ENCODE data around the gene IL18R1.

IL18R1 gene

GRCh38 chr2:102346381-102347130, 9.0 kb upstream of the IL18R1 start:
- DNase-seq: no peak

- no peak for DNase-seq
These were observed 5.3 kb upstream of the IL18R1 start for GRCh38 chr2:102350137-102350793.

DNA sequence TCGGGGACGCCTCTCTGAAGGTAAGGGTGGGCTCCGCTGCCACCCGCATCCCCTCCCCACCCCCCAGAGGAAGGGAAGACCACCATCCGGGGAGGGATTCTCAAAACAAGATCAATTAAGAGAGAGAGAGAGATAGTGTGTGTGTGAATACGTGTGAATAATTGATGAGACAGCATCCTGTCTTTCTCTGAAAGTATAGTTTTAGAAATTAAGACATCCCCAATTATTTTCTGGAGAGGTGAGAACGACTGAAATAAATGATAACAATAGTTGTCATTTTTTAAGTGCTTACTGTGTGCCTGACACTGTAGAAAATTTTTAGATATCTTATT, 751 bp downstream of the IL18R1 start:
- no peak for DNase-seq

DNA sequence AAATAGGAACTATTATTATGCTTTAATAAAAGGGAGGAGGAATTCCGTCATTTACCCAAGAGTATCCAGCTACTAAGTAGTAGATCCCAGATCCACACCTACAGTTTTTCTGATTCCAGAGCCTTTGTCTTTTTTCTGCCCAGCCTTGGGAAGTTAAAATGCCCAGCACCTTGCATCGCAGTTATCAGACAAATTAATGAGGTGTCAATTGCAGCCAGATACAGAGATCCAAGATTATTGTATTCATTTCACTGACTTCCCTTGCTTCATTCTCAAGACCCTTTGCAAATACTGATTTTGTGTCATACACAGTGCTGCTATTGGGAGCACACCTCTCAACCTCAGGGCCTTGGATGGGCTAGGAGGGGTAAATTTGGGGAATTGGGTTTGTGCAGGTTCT, 1.1 kb downstream of the IL18R1 start:
- no peak for DNase-seq

DNA sequence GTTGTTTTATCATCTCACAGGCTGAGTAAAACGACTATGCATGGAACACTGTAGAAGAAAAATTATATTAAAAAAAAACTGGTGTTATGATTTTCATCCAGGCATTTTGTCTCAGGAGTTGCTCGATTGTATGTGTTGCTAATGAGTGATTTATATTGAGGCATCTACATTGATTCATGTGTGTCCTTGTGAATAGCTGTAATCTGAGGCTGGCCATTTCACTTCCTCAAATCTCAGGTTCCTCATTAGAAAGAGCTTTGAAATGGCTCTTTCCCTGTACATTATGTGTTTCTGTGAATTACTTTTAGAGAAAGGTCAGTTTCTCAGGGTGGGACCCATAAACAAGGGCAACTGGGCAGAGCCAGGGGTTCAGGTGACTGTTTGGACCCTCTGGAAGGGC, 2.3 kb downstream of the IL18R1 start:
- DNase-seq: no peak

DNA sequence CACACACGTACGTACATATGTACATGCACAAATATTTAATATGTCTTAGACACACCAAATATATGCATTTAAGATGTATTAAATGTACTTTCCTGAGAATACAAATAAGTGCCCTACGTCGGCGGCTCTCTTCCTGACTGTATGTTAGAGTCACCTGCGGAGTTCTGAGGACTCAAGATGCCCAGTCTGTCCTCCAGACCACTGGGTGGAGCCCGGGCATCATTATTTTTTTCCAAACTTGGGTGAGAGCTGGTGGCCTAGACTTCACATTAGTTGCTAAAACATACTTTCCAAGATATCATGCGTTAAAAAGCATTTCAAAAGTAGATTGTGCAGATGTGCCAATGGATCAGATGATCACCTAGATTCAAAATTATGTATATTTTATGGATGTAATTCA, 2.9 kb downstream of the IL18R1 start:
- no peak for DNase-seq

DNA sequence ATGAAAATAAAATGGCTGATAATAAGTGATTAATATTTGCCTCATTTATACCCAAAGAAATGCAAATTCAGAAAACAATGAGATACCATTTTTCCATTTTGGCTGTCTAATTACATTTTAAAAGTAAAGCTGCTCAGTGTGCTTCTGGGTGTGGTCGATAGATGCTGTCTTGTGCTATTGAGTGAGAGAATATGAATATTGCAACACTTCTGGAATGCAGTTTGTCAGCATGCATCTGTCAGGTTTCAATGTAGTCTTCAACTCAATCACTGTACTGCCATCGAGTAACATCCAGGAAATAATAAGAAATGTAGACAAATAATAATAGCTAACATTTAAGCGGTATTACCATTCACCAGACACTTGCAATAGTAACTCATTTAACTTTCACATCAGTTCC, 3.9 kb downstream of the IL18R1 start:
- DNase-seq: no peak

GRCh38 chr2:102361632-102362241, 6.1 kb downstream of the IL18R1 start:
- no peak for DNase-seq

GRCh38 chr2:102365763-102366162, 10.2 kb downstream of the IL18R1 start:
- no peak for DNase-seq

DNA sequence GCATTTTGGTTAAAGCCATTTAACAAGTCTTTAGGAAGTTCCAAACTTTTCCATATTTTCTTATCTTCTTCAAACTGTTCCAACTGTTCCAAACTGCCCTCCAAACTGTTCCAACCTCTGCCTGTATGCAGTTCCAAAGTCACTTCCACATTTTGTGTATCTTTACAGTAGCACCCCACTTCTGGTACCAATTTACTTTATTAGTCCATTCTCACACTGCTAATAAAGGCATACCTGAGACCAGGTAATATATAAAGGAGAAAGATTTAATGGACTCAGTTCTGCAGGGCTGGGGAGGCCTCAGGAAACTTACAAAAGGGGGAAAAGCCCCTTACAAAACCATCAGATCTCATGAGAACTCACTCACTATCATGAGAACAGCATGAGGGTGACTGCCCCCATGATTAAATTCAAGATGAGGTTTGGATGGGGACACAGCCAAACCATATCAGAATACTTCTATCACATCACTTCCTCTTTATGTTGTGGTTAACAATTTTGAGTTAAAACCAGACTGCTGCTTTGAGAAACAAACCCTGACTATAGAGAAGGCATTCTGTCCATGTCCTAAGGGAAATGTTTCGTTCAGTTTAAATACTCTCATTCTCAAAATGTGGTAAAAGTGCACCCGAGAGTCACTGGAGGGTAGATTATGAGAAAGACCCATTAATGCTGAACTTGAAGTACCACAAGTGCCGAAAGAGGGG, 11.0 kb downstream of the IL18R1 start:
- DNase-seq: no peak

GRCh38 chr2:102367331-102367971, 11.9 kb downstream of the IL18R1 start:
- no peak for DNase-seq

DNA sequence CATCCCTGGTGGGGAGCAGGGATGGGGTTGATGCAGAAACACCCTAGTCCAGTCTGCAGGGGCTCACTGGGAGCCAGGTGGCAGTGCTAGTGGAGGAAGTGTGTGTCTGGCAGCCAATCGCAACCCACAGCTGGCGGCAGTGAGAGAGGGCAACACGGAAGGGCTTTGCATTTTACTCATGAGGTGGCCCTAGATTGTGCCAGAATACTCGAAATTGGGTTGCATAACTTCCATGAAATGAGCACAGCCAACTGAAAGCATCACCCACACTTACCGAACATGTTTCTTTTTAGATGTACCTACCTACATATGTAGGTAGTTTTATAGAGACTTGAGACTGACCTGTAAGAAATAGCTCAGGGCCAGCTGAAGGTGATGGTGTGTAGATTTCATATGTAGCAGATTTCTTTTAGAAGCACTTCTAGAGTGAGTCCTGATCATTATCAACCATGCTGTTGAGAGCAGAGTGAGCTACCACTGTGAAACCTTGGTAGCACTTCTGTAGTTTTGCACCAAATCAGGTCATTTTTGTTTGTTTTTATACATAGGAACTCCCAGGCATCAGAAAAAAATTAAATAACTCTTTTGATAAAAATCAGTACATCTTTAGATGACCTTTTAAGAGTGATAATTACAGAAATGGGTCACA, 13.0 kb downstream of the IL18R1 start:
- DNase-seq: no peak

GRCh38 chr2:102369866-102370265, 14.3 kb downstream of the IL18R1 start:
- no peak for DNase-seq

DNA sequence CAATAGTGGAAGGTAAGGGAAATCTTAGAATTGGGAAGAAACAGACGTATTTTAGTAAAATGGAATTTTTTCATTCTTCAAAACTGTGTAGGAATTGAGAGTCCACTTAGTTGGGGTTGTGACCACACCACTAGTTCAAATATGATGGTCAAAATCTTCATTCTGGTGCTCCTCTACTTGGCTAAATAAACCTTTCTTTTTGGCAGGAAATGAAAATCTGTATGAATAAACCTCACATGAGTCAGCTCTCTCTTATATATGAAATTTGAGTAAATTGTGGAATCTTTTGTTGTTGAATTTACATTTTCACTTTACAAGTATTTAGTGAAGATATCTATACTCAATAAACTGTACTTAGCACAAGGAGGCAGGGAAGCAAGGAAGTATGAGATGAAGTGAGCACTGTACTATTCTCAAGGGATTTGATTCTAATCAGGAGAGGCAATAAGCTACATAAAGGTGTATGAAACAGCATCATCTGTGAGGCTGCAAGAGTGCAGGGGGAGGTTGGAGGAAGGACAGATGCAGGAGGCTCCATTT, 20.5 kb downstream of the IL18R1 start:
- DNase-seq: no peak

GRCh38 chr2:102383722-102384121, 28.1 kb downstream of the IL18R1 start:
- DNase-seq: no peak

DNA sequence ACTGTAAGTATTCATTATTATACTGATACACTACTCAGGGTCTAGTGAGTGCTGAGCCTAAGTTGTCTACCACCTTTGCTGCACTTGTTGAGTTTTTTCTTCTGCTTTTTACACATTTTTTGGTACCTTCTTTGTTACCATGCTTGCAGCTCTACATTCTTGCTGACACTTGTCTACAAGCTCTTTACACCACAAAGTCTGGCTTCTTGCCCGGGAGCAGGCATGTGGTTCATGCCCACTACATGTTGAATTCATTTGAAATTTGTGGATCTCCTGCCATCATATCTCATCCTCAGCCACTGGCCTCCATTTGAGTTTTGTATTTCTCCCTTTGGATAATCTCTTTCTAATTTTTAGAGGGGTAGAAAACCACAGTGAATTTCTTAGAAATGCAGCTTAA, 29.9 kb downstream of the IL18R1 start:
- no peak for DNase-seq

- DNase-seq: no peak
These were observed 30.4 kb downstream of the IL18R1 start for GRCh38 chr2:102386004-102386403.

- no peak for DNase-seq
These were observed 31.4 kb downstream of the IL18R1 start for GRCh38 chr2:102386867-102387541.

DNA sequence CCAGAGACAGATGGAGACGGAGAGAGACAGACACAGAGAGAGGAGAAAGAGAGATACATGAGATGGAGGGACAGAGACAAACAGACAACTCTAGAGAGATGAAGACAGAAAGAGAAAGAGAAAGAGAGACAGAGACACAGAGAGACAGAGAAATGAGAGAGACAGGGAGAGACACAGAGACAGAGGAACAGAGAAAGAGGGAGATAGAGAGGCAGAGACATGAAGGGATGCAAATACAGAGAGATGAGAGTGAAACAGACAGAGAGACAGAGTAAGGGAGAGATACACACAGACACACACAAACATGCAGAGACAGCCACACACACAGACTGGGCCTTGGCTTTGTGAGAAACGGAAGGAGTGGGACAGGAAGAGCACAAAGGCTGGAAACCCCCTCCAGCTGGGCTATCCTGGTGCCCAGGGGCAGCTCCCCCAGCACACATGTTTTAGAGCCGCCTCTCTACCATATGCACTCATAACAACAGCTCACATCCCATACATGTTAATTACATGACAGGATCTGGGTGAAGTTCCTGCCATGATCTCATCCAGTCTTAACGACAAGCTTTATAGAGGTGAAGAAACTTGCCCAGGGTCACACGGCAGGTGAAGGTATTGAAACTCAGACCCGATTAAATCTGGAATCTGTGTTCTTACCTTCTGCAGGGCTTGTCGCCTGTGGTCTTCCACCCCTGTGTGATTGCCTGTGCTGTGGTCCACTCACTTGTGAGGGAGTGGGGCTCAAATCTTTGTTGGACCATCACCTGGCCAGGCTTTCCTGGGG, 32.4 kb downstream of the IL18R1 start:
- DNase-seq: no peak

- no peak for DNase-seq
These were observed 36.0 kb downstream of the IL18R1 start for GRCh38 chr2:102391565-102391964.

GRCh38 chr2:102392096-102392495, 36.5 kb downstream of the IL18R1 start:
- no peak for DNase-seq
